ENCODE data around the gene IDUA.
A peak's percentile ranks its signal among the peaks of the same experiment; 100 is the strongest.
"Not testable (repeated sequence)": the region's sequence is repeated elsewhere in the genome, so short reads cannot be mapped to it uniquely, and the experiment has no call there.

Gene IDUA

DNA sequence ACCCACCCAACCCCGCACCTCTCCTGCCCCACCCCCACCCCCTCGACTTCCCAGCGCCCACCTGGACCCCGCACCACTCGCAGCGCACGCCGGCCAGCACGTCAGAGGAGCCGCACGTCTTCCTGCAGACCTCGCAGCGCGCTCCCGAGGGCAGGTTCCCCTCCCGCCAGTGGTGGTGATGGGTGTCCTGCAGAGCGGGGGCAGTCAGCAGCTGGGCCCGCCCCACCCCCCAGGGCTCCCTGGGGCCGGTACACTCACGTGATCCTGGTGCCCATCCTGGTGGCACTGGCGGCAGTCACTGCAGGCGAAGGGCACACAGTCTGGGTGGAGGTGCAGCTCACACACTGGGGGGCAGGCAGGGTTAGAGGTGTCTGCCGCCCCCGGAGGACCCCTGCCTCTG lies 18.6 kb upstream of the IDUA start:
- no peak for DNase-seq

- DNase-seq, result no peak
These were observed 18.0 kb upstream of the IDUA start for GRCh38 chr4:968621-969394.

DNA sequence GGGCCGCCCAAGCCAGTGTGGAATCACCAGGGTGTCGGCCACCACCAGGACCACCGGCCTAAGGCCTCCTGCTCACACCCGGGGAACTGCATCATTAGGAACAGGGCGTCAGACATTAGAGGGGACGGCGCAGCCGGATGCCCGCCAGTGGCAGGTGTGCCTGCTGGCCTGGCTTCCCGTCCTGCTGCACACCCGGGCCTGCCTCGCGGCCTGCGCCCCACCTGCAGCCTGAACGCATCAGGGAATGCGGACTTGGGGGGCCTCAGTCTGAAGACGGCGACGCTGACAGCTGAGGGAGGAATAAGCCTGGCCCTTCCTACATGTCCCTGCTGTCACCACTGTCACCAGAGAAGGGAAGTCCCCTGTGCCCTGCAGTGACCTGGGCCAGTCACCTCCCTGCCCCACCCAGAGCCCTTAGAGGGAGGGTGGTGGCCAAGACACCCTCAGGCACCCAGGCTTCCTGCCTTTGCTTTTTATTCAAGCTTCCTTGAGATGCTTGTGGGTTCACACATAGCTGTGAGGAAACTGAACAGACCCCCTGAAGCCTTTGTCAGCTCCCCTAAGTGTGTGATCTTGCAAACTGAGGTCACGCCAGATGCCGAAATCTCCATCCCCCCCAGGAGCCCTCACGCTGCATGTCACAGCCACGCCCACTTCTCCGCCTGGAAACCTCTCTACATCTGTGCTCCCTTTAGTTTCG lies 16.6 kb upstream of the IDUA start:
- no peak for DNase-seq

GRCh38 chr4:970854-971520 lies 15.9 kb upstream of the IDUA start:
- DNase-seq, result no peak

DNA sequence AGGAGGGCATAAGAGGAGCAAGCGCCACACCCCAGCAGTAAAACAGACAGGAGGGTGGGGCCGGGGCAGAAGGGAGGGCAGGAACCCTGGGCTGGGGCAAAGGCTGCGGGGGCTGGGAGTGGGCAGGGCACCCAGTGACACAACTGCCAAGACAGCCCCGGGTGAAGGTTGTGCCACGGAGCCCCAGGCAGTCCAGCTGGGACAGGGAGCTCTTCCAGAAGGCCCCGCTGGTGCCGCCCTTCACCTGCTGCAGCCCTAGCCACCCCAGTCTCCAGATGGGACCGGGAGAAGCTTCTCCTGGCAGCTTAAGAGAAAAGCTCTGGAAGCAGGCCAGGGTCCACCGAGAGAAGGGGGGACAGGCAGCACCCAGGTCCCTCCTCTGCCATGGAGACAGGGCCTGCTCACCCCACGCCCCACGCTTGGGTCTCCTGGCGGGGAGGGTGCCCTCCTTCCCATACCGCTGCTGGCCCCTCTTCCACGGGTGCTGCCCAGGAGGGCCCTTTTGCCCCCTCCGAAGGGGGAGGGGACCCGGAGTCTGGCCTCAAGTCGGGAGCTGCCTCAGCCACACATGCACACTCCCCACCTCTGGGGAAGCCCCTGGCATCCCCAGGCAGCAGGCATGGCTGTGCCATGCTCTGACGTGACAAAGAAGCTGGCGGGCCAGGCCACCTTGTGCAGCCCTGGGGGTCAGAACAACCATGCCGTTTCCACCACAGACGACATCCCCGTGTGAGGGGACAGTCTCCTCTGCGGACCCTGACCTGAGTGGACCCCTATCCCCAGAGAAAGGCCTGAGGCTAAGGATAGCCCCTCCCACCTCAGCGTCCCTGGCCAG lies 15.0 kb upstream of the IDUA start:
- no peak for DNase-seq

- DNase-seq, result no peak
These were observed 14.0 kb upstream of the IDUA start for GRCh38 chr4:972651-973424.

- peak; percentile 65 for DNase-seq
These were observed 13.1 kb upstream of the IDUA start, which contains the start of gene DGKQ for GRCh38 chr4:973431-974397. DGKQ (minus strand) TSS chr4:973569; CDS start chr4:973482, 87 bp downstream.

DNA sequence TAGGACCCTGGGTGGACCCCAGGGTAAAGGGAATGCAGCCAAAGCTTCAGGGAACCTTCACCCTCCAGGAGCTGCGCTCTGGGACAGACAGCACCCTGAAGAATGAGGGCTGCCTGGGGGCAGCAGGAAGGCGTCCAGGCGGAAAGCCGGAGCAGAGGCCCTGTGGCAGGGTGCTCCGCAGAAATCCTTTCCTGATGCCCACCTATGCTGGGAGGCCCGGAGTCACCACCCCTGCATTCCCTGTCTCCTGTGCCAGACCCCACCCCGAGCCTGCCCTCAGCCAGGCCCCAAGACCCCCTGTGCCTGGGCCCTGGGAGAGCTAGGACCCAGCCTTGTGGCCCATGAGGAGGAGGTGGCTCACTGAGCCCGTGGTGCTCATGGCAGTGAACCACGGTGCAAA lies 12.2 kb upstream of the IDUA start:
- no peak for DNase-seq

GRCh38 chr4:976016-976415 lies 10.8 kb upstream of the IDUA start:
- not testable (repeated sequence) for DNase-seq

DNA sequence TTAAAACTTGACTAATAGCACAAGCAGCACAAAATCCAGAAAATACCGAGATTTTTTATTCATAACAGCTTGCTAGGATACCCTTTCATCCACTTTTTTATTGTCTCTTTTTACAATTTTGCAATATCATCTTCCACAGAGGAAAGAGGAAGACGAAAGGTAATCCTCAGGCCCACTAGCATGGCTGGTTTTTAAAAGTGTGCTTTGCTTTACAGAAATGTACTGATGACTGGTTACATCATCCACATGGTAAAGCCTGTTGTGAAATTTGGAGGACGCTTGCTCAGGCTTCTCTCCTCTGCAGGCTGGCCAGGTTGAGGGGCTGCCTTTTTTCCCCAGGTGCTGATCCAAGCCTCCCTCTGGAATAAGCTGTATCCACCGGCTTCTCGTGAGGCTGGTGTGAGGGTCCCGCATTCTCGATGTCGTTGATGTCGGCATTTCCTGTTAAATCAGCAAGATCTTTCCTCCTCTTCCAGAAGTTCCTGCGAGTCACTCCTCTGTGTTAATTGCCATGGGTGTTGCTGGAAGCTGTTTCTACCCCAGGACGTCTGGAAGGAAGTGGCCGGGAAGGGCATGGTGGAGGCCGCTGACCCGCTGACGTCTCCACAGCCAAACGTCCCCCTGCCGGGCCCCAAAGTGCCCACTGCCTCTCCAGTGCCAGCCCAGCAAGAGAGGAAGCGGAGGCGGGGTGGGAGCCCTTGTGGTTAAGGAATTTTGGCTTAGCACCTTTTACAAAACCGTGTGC lies 7.7 kb upstream of the IDUA start:
- DNase-seq, result peak; percentile 39

- DNase-seq, result no peak
These were observed 4.6 kb upstream of the IDUA start for GRCh38 chr4:982291-982690.

GRCh38 chr4:982814-983213 lies 4.0 kb upstream of the IDUA start:
- no peak for DNase-seq

- DNase-seq, result no peak
These were observed 2.3 kb upstream of the IDUA start for GRCh38 chr4:984336-985054.

GRCh38 chr4:985123-985830 lies 1.6 kb upstream of the IDUA start:
- DNase-seq, result no peak

- DNase-seq, result no peak
These were observed 391 bp upstream of the IDUA start for GRCh38 chr4:986428-986878.

DNA sequence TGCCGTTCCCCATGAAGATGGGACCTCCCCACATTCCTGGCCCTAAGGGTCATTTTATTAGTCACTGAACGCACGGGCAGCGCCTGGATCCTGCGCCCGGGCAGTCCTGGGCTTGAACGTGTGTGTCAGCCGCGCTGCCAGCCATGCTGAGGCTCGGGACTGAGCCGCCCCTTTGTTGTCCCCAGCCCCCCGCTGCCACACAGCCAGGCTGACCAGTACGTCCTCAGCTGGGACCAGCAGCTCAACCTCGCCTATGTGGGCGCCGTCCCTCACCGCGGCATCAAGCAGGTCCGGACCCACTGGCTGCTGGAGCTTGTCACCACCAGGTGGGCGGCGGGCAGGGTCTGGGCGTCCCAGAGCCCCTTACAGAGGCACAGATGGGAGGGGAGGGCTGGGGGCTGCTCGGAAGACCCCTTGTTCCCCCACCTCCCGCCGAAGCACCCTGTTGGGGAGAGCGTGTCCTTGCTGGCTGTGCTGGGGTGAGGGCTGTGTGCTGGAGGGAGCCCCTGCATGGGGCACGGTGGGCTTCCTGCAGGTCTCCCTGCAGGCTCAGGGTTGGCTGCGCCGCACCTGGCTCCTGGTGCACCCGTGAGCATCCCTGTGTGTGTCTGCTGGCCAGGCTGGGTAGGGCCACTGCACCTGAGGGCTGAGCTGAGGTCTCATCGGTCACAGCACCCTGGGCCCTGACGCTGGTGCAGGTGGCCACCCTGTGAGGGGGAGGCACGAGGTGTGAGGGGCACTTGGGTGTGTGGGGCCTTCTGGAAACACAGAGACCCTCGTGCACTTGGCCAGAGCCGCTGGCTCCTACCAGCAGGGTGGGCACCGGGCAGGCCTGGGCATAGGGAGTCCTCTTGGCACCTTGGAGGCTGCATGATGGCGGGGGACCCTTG lies 1.0 kb downstream of the IDUA start:
- DNase-seq, result peak; percentile 71
